Central memory CD4-positive, alpha-beta T cell (primary cell): Measurements from ENCODE around the gene PRIM1.
"Not testable (repeated sequence)": the region's sequence is repeated elsewhere in the genome, so short reads cannot be mapped to it uniquely, and the experiment has no call there.

ENCODE experiments used
- DNase-seq: peaks from one replicate; pipeline ENCODE4 v3.0.0; 2022

Gene PRIM1

DNA sequence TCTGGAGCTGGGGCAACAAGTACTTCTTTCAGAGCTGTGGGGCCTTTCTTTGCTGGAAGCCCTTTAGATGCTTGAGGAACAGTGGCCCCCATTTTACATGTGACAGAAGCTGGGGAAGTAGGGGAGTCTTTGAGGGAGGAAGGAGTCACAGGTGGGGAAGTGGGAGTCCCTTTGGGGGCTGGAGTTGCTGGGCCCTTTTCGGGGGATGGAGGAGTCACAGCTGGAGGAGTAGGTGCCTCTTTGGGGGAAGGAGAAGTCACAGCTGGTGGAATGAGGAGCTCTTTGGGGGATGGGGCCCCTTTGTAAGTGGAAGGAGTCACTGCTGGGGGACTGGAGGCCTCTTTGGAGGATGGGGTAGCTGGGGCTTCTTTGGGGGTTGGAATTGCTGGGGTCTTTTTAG is 35.7 kb downstream of the PRIM1 start:
- DNase-seq, result no peak

- no peak for DNase-seq
These were observed 36.3 kb downstream of the PRIM1 start for GRCh38 chr12:56715798-56716197.

DNA sequence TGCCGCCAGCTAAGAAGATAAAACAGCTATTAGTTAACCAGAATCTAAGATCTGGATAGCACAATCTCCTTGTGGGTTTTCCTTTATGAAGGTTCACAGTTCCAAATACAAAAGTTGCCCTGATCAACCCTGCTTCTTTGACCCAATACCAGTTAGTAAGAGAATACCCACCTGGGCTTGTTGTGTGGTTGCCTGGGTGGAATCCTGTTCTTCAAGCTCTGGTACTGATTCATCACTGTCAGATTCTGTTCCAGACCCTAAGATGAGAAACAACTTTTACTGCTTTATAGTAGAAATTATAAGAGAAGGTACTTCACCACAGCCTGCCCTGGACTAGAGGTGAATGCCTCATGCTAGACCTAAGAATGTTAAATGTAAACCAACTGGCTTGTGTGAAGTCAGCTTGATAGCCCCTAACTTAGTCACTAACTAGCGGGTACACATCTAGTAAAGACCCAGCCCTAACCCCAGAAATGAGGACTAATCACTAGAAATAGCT is 37.6 kb downstream of the PRIM1 start:
- no peak for DNase-seq

DNA sequence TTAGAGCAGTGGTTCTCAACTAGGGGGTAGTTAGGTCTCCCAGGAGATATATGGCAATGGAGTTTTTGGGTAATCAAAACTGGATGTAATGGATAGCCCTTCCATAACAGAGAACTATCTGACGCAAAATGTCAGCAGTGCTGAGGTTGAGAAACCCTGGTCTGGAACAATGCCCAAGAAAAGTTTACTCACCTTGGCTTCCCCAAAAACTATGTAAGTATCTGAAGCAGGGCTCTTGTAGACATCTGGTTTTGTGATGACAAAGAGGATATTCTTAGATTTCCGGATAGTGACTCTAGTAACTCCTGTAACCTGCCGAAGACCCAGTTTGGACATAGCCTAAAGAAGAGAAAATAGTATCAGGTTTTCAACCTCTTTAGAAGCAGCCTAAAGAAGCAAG is 38.8 kb downstream of the PRIM1 start:
- DNase-seq, result no peak

- DNase-seq, result no peak
These were observed 42.3 kb downstream of the PRIM1 start for GRCh38 chr12:56709759-56710376.

DNA sequence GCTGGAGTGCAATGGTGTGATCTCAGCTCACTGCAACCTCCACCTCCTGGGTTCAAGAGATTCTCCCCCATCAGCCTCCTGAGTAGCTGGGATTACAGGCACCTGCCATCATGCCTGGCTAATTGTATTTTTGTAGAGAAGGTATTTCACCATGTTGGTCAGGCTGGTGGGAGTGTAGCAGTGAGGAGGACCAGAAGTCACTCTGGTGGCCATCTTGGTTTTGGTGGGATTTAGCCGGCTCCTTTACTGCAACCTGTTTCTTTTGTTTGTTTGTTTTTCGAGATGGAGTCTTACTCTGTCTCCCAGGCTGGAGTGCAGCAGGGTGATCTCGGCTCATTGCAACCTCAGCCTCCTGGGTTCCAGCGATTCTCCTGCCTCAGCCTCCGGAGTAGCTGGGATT is 47.6 kb downstream of the PRIM1 start:
- not testable (repeated sequence) for DNase-seq

- no peak for DNase-seq
These were observed 53.0 kb downstream of the PRIM1 start for GRCh38 chr12:56699020-56699661.

GRCh38 chr12:56695327-56696101 is 56.6 kb downstream of the PRIM1 start:
- DNase-seq, result no peak

GRCh38 chr12:56694161-56694560 is 58.0 kb downstream of the PRIM1 start:
- no peak for DNase-seq

- DNase-seq, result no peak
These were observed 63.3 kb downstream of the PRIM1 start for GRCh38 chr12:56688846-56689109.

GRCh38 chr12:56688129-56688845 is 63.8 kb downstream of the PRIM1 start, which contains the start of gene PTGES3:
Gene PTGES3 (minus strand): TSS chr12:56688284. CDS start chr12:56687999, 285 bp downstream.
- peak; percentile 98 for DNase-seq

GRCh38 chr12:56687223-56688128 is 64.6 kb downstream of the PRIM1 start:
- DNase-seq, result peak; percentile 69

GRCh38 chr12:56684745-56685359 is 67.3 kb downstream of the PRIM1 start:
- DNase-seq, result peak; percentile 16

GRCh38 chr12:56682323-56682722 is 69.8 kb downstream of the PRIM1 start:
- DNase-seq, result no peak
